Body of pancreas (tissue), 4 donors: ENCODE results near the gene TIMP2.

Experiments
- CTCF ChIP-seq, 7 experiments: fragments of 450-650 bp in 4 of 7; fragments of 200-600 bp in 3 of 7; sonication (generic) in 3 of 7; IDR thresholded peaks; one replicate each; pipeline ENCODE4 v1.5.1; 2016 to 2019; ENCODE audit warnings: antibody characterized with exemption in 7 of 7
- POLR2A ChIP-seq, 3 donors: fragments of 450-650 bp; IDR thresholded peaks; one replicate each; pipeline ENCODE4 v1.6.1; 2016; ENCODE audit warnings: antibody characterized with exemption in 3 of 3, mild to moderate bottlenecking in 2 of 3

GRCh38 chr17:78855561-78856165 lies 69.5 kb downstream of the TIMP2 start:
- TF ChIP-seq POLR2A (IDR thresholded peaks at IDR 0.05) (no peak), CTCF (IDR thresholded peaks at IDR 0.05) (no peak)
